ENCODE measurements around the gene DCXR. TPM values are rescaled to one million over a fixed set of nuclear protein-coding genes. Genes with fewer than 3 reads are reported as not detected.

The DCXR gene
- total RNA-seq, 1 donor from 2014 or later = 219 TPM

DNA sequence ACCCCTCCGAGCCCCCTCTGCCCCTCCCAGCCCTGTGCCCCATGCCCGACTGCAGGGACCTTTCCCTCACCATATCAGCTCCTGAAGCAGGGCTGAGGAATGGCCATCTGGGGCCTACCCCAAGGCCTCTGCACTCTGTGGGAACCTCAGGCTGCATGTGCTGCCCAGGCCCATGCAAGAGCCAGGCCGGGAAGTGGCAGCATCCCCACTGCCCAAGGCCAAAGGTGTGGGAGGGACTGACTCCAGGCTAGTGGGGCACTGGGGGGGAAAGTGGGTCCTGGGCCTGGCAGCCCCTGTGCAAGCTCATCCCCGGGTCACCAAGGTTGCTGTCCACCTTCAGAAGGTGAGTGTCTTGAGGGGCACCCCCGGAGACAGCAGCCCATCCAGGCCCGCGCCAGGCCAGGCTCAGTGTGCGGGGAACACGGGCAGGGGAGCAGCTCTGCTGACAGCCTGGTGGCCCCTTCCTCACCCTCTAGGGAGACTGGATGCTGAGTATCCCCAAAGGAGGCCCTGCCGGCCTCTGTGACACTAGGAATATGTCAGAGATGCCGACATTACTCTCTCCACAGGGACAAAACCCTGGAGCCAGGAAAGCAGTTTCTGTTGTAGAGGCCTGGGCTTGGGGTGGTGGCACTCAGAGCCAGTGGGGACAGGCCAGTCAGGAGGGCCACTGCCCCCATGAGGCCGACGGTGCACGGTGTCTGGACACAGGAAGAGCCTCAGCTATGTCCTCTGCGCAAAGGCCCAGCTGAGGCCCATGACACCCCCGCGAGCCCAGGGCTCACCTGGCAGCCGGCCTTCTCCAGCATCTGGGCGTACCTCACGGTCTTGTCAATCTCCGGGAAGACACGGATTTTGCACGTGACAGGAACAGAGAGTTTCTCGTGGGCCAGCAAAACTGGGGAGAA is 24.8 kb upstream of the DCXR start:
- Histone ChIP-seq H3K9me3 (replicated peaks) (no peaks in the 10 kb centered on the region), H3K36me3 (peaks cover 61% of the 10 kb centered on the region), H3K27me3 (ENCODE audit: low read depth) (no peaks in the 10 kb centered on the region), H3K4me1 (peaks cover 30% of the 10 kb centered on the region), H3K4me3 (no peak overlapping the region), H3K27ac (replicated peaks) (no peak overlapping the region)
- DNase-seq = no peak
- intact Hi-C loops (cut with micrococcal nuclease) = no loop called here
- TF ChIP-seq, protein P1, sequence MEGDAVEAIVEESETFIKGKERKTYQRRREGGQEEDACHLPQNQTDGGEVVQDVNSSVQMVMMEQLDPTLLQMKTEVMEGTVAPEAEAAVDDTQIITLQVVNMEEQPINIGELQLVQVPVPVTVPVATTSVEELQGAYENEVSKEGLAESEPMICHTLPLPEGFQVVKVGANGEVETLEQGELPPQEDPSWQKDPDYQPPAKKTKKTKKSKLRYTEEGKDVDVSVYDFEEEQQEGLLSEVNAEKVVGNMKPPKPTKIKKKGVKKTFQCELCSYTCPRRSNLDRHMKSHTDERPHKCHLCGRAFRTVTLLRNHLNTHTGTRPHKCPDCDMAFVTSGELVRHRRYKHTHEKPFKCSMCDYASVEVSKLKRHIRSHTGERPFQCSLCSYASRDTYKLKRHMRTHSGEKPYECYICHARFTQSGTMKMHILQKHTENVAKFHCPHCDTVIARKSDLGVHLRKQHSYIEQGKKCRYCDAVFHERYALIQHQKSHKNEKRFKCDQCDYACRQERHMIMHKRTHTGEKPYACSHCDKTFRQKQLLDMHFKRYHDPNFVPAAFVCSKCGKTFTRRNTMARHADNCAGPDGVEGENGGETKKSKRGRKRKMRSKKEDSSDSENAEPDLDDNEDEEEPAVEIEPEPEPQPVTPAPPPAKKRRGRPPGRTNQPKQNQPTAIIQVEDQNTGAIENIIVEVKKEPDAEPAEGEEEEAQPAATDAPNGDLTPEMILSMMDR (IDR thresholded peaks at IDR 0.05; ENCODE audit: borderline replicate concordance) = no peak

DNA sequence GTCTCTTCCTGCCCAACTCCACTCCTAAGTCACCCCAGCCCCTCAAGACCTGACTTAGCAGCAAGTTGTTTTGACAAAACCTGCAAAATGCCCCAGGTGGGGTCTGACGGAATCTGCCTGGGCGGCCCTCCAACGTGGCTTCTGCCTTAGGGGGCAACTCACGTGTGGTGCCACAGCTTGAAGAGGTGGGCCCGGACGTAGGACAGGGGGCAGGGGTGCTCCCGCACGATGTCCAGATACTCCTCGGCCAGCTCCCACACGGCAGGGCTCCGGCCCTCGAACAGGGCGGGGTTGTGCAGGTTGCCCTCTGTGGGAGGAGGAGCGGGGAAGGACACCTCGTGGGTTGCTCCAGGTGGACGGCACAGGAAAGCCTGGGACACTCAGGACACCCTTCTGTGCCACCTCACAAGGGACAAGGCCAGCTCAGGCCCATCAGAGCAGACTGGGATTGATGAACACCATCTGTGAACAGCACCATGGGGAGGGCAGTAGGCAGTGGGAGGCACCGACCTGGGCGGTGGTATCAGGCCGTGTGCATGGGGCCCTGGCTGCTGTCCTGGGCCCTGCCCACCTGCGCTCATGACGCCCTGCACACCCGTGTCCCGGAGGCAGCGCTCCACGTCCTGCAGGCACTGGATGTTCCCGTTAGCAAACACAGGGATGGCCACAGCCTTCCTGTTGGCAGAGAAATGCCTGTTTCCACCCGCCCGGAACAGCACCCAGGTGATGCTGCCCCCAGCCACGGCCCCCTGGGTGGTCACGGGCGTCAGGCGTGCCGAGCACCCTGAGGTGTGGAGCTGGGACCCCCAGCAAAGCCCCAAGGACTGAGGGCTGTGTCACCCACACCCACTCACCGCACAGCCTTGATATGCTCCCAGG is 23.8 kb upstream of the DCXR start:
- Histone ChIP-seq H3K9me3 (replicated peaks) (no peaks in the 10 kb centered on the region), H3K27me3 (ENCODE audit: low read depth) (no peaks in the 10 kb centered on the region), H3K27ac (replicated peaks) (no peak overlapping the region), H3K4me3 (no peak overlapping the region), H3K36me3 (peaks cover 71% of the 10 kb centered on the region), H3K4me1 (peaks cover 24% of the 10 kb centered on the region)
- intact Hi-C loops (cut with micrococcal nuclease) = no loop called here
- DNase-seq = no peak
- TF ChIP-seq, protein P1 (IDR thresholded peaks at IDR 0.05; ENCODE audit: borderline replicate concordance) = no peak

DNA sequence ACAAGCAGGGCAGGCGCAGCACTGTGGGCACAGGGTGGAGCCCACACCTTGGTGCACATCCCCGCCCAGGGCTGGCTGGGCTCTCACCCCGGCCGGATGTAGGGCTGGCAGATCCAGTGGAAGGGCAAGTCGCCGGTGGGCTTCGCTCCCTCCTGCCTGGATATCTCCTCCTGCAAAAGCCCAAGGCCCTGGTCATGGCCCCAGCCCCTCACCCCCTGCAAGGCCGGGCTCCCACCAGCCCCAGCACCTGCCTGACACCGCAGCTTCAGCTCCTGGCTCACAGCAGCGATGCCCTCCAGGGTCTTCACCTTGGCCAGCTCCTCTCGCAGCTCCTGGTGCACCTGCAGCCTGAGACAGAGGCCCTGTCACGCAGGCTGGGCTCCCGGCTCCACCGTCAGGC is 23.1 kb upstream of the DCXR start:
- Histone ChIP-seq H3K9me3 (replicated peaks) (no peaks in the 10 kb centered on the region), H3K4me3 (no peak overlapping the region), H3K4me1 (peaks cover 18% of the 10 kb centered on the region), H3K36me3 (peaks cover 78% of the 10 kb centered on the region), H3K27ac (replicated peaks) (no peak overlapping the region), H3K27me3 (ENCODE audit: low read depth) (no peaks in the 10 kb centered on the region)
- no peak for DNase-seq
- TF ChIP-seq, protein P1 (IDR thresholded peaks at IDR 0.05; ENCODE audit: borderline replicate concordance) = no peak
- intact Hi-C loops (cut with micrococcal nuclease) = no loop called here

DNA sequence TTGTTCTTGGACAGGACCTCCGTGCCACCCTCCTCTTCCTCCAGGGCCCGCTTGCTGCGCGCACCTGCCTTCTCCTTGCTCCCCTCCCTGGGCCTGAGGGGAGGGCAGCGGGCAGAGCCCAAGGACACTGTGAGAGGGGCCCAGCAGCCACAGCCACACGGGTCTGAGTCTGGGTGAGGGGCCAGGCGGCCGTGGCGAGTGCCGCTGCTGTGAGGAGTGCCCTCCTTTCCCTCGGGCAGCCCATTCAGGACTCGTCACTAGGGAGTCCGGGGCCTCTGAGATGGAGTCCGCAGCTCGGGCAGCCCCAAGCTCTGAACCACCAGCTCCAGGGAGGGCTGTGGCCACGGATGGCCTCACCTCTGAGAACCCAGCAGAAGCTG is 22.5 kb upstream of the DCXR start:
- Histone ChIP-seq H3K27ac (replicated peaks) (no peak overlapping the region), H3K27me3 (ENCODE audit: low read depth) (no peaks in the 10 kb centered on the region), H3K4me3 (no peak overlapping the region), H3K9me3 (replicated peaks) (no peaks in the 10 kb centered on the region), H3K4me1 (peaks cover 14% of the 10 kb centered on the region), H3K36me3 (peaks cover 84% of the 10 kb centered on the region)
- DNase-seq = no peak
- TF ChIP-seq, protein P1 (IDR thresholded peaks at IDR 0.05; ENCODE audit: borderline replicate concordance) = no peak
- intact Hi-C loops (cut with micrococcal nuclease) = no loop called here

DNA sequence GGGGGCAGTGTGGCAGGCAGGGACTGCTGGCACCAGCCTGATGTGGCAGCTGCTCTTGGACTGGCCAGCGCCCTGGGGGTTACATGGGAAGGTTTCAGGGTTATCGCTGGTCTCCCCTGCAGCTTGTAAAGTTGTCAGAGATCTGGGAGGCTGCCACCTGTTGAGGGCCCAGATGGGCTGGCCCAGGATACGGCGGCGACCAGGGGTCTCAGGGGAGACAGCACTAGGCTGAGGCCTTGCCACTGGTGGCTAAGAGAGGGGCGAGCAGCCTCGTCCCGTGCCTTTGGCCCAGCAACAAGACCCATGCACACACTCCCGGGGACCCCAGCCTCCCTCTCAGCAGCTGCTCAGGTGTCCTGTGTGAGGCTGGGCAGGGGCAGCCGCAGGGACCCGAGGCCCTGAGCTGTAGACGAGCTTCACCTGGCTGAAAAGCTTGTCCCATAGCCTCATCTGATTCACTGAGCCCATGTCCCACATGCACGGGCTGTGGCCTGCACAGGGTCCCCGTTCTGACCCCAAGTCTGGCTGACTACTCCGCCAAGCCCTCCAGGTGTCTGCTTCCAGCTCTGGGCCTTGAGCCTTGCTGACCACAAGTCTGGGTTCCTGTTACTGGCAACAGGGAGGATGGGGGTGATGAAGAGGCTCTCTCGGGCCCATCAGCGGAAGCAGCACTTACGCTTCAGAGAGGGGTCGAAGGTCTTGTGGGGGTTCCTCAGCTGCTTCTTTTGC is 21.9 kb upstream of the DCXR start:
- Histone ChIP-seq H3K4me3 (no peak overlapping the region), H3K36me3 (peaks cover 90% of the 10 kb centered on the region), H3K27me3 (ENCODE audit: low read depth) (no peaks in the 10 kb centered on the region), H3K4me1 (peaks cover 8% of the 10 kb centered on the region), H3K27ac (replicated peaks) (no peak overlapping the region), H3K9me3 (replicated peaks) (no peaks in the 10 kb centered on the region)
- TF ChIP-seq, protein P1 (IDR thresholded peaks at IDR 0.05; ENCODE audit: borderline replicate concordance) = no peak
- no peak for DNase-seq
- intact Hi-C loops (cut with micrococcal nuclease) = no loop called here

All from left ventricle myocardium inferior (tissue), 1 donor.